A673 (cell line): ENCODE results near the gene MSH2.

Source experiments
- EZH2 ChIP-seq: fragments of 200-600 bp; sonication (generic); IDR thresholded peaks from 2 replicates; pipeline ENCODE4 v1.6.1; 2017; ENCODE audit warnings: borderline replicate concordance, low read depth, mild to moderate bottlenecking, mixed read lengths, antibody characterized with exemption, low read length; ENCODE audit not compliant: poor library complexity, severe bottlenecking
- TF ChIP-seq, protein P1 (sequence below): fragments of 300-800, 200-600 bp; sonication (generic); conservative IDR thresholded peaks from 2 replicates; pipeline ENCODE4 v1.5.1; 2017; ENCODE audit warnings: low read depth, mild to moderate bottlenecking, antibody characterized with exemption, low read length, moderate library complexity, mixed read lengths

DNA sequence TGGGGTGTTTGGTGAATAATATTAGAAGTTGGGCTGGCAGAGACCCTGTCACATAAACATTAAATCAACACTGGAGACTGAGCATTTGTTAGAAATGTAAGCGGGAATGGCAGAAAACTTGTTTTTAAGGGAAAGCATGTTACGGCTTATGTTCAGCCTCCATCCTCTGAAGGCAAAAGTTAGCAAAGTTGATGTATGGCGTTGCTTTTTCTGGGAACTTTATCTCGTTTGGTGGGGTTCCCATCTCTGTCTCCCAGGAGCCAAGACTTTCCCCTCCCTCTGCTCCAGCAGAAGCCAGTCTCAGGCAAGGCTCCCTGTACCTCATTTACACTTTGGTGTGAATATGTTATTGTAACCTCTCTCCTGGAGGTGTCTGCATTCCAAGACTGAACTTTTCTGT is 105.1 kb downstream of the MSH2 start:
- TF ChIP-seq, protein P1, sequence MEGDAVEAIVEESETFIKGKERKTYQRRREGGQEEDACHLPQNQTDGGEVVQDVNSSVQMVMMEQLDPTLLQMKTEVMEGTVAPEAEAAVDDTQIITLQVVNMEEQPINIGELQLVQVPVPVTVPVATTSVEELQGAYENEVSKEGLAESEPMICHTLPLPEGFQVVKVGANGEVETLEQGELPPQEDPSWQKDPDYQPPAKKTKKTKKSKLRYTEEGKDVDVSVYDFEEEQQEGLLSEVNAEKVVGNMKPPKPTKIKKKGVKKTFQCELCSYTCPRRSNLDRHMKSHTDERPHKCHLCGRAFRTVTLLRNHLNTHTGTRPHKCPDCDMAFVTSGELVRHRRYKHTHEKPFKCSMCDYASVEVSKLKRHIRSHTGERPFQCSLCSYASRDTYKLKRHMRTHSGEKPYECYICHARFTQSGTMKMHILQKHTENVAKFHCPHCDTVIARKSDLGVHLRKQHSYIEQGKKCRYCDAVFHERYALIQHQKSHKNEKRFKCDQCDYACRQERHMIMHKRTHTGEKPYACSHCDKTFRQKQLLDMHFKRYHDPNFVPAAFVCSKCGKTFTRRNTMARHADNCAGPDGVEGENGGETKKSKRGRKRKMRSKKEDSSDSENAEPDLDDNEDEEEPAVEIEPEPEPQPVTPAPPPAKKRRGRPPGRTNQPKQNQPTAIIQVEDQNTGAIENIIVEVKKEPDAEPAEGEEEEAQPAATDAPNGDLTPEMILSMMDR, result no peak
- no peak for TF ChIP-seq EZH2
